Measurements from ENCODE around the gene DHPS. TPM values are rescaled to one million over a fixed set of nuclear protein-coding genes. Genes with fewer than 3 reads are reported as not detected.
A peak's percentile ranks its signal among the peaks of the same experiment; 100 is the strongest.

The DHPS gene
- total and polyA plus RNA-seq, 2 of the 13 experiments (the other 11 are each of a cell fraction or from before 2014, with no cell fraction given) = 43.3 to 84.3 TPM

DNA sequence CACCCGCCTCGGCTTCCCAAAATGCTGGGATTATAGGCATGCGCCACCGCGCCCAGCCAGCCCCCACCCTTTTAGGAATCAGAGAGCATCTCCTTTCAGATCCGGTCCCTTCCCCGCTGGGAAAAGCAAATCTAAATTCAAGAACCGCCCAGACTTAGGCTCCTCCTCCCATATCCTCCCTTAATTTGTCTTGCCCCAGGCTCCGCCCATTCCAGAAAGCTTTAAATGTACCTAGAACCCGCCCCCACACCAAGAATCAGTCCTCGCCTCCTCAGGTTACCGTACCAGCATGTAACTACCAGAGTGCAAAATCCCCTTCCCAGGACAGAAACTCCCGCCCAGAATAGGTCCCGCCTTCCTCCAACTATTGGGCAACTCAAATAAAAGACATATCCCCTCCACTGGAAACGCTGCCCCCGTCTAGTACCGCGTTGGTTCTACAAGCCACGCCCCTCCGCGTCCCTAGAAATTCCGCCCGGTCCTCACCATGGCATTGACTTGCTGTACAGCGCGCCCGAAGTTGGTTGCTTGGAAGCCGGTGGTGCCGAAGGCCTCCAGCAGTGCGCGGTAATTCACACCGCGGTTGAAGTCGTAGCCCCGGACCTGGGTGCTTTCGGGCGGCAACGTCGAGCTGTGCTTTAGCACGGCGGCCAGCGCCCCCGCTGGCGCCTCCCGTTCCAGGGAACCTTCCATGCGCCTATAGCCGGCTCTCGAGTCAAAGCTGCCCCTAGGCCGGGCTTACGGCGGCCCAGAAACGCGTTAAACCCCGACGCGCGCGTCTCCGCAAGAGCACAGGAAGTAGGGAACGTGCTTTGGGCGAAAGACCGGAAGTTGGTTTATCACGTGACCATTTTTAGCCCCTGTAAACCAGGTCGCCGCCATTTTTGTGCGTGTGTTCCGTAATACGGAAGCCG lies at the start of gene DHPS (continued):
- TF ChIP-seq ZFP36L1 (CRISPR knock-in tag; IDR thresholded peaks at IDR 0.05) (peak; percentile 20; the same call in 1 of the 2 replicates), ZNF446 (CRISPR knock-in tag; IDR thresholded peaks at IDR 0.05) (0 out of 2 replicates have a peak, but pooled peaks have one; percentile 56), MIER2 (CRISPR knock-in tag; IDR thresholded peaks at IDR 0.05) (no peak), ZSCAN9 (CRISPR knock-in tag; IDR thresholded peaks at IDR 0.05; ENCODE audit: borderline replicate concordance) (0 out of 2 replicates have a peak, but pooled peaks have one; percentile 32), HOXD1 (CRISPR knock-in tag; IDR thresholded peaks at IDR 0.05) (0 out of 2 replicates have a peak, but pooled peaks have one; percentile 61), ASH2L (IDR thresholded peaks at IDR 0.05; ENCODE audit: insufficient read length, low read depth, low read length) (peak; percentile 86), FIP1L1 (IDR thresholded peaks at IDR 0.05; ENCODE audit: borderline replicate concordance, insufficient read depth, low read depth, low read length) (0 out of 2 replicates have a peak, but pooled peaks have one; percentile 64), SIX1 (CRISPR knock-in tag; IDR thresholded peaks at IDR 0.05; ENCODE audit: borderline replicate concordance) (peak; percentile 8; the same call in 1 of the 2 replicates), AGO2 (optimal IDR thresholded peaks at IDR 0.05; ENCODE audit: low read depth, low read length) (peak; percentile 91), MIXL1 (CRISPR knock-in tag; IDR thresholded peaks at IDR 0.05) (0 out of 2 replicates have a peak, but pooled peaks have one; percentile 30), KAT8 (CRISPR knock-in tag; IDR thresholded peaks at IDR 0.05) (peak; percentile 93), TEAD2 (CRISPR knock-in tag; IDR thresholded peaks at IDR 0.05) (0 out of 2 replicates have a peak, but pooled peaks have one; percentile 22), ISX (CRISPR knock-in tag; conservative IDR thresholded peaks at IDR 0.05) (no peak; the same call in 1 of the 2 replicates), TMF1 (CRISPR knock-in tag; IDR thresholded peaks at IDR 0.05; ENCODE audit: low read depth) (peak; percentile 72; the same call in 1 of the 2 replicates)
- TF ChIP-seq, protein P1, sequence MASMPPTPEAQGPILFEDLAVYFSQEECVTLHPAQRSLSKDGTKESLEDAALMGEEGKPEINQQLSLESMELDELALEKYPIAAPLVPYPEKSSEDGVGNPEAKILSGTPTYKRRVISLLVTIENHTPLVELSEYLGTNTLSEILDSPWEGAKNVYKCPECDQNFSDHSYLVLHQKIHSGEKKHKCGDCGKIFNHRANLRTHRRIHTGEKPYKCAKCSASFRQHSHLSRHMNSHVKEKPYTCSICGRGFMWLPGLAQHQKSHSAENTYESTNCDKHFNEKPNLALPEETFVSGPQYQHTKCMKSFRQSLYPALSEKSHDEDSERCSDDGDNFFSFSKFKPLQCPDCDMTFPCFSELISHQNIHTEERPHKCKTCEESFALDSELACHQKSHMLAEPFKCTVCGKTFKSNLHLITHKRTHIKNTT (CRISPR knock-in tag; IDR thresholded peaks at IDR 0.05) = no peak
- TF ChIP-seq, protein P2, sequence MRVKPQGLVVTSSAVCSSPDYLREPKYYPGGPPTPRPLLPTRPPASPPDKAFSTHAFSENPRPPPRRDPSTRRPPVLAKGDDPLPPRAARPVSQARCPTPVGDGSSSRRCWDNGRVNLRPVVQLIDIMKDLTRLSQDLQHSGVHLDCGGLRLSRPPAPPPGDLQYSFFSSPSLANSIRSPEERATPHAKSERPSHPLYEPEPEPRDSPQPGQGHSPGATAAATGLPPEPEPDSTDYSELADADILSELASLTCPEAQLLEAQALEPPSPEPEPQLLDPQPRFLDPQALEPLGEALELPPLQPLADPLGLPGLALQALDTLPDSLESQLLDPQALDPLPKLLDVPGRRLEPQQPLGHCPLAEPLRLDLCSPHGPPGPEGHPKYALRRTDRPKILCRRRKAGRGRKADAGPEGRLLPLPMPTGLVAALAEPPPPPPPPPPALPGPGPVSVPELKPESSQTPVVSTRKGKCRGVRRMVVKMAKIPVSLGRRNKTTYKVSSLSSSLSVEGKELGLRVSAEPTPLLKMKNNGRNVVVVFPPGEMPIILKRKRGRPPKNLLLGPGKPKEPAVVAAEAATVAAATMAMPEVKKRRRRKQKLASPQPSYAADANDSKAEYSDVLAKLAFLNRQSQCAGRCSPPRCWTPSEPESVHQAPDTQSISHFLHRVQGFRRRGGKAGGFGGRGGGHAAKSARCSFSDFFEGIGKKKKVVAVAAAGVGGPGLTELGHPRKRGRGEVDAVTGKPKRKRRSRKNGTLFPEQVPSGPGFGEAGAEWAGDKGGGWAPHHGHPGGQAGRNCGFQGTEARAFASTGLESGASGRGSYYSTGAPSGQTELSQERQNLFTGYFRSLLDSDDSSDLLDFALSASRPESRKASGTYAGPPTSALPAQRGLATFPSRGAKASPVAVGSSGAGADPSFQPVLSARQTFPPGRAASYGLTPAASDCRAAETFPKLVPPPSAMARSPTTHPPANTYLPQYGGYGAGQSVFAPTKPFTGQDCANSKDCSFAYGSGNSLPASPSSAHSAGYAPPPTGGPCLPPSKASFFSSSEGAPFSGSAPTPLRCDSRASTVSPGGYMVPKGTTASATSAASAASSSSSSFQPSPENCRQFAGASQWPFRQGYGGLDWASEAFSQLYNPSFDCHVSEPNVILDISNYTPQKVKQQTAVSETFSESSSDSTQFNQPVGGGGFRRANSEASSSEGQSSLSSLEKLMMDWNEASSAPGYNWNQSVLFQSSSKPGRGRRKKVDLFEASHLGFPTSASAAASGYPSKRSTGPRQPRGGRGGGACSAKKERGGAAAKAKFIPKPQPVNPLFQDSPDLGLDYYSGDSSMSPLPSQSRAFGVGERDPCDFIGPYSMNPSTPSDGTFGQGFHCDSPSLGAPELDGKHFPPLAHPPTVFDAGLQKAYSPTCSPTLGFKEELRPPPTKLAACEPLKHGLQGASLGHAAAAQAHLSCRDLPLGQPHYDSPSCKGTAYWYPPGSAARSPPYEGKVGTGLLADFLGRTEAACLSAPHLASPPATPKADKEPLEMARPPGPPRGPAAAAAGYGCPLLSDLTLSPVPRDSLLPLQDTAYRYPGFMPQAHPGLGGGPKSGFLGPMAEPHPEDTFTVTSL (CRISPR knock-in tag; IDR thresholded peaks at IDR 0.05; ENCODE audit: borderline replicate concordance) = peak; percentile 28; the same call in 1 of the 2 replicates
- TF ChIP-seq, protein P3, sequence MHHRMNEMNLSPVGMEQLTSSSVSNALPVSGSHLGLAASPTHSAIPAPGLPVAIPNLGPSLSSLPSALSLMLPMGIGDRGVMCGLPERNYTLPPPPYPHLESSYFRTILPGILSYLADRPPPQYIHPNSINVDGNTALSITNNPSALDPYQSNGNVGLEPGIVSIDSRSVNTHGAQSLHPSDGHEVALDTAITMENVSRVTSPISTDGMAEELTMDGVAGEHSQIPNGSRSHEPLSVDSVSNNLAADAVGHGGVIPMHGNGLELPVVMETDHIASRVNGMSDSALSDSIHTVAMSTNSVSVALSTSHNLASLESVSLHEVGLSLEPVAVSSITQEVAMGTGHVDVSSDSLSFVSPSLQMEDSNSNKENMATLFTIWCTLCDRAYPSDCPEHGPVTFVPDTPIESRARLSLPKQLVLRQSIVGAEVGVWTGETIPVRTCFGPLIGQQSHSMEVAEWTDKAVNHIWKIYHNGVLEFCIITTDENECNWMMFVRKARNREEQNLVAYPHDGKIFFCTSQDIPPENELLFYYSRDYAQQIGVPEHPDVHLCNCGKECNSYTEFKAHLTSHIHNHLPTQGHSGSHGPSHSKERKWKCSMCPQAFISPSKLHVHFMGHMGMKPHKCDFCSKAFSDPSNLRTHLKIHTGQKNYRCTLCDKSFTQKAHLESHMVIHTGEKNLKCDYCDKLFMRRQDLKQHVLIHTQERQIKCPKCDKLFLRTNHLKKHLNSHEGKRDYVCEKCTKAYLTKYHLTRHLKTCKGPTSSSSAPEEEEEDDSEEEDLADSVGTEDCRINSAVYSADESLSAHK (CRISPR knock-in tag; IDR thresholded peaks at IDR 0.05; ENCODE audit: borderline replicate concordance) = no peak
- TF ChIP-seq, protein P4, sequence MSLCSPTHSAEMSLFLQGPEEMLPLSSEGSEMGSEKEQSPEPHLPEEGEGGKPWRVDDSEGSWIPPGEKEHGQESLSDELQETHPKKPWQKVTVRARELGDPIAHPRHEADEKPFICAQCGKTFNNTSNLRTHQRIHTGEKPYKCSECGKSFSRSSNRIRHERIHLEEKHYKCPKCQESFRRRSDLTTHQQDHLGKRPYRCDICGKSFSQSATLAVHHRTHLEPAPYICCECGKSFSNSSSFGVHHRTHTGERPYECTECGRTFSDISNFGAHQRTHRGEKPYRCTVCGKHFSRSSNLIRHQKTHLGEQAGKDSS (CRISPR knock-in tag; IDR thresholded peaks at IDR 0.05; ENCODE audit: borderline replicate concordance, low read depth) = no peak
